Activated CD8-positive, alpha-beta T cell treated with anti-CD3 and anti-CD28 coated beads for 36 hours (primary cell): Measurements from ENCODE around the gene AGFG1. TPM values are rescaled to one million over a fixed set of nuclear protein-coding genes. Genes with fewer than 3 reads are reported as not detected.
A peak's percentile ranks its signal among the peaks of the same experiment; 100 is the strongest.

Experiments used
- ATAC-seq: fragments of 200-7000 bp; cut with Tn5 transposase; one replicate; pipeline ENCODE4 v1.10.0; 2021; ENCODE audit warnings: mild to moderate bottlenecking, moderate library complexity
- CTCF ChIA-PET: fragments of 350-600 bp; sonication (Branson Sonifier 250); formaldehyde crosslinking; loops from one replicate; lab custom pipeline; 2021; ENCODE audit warnings: antibody characterized with exemption; lab: Charles Lee
- POLR2A ChIA-PET: fragments of 350-600 bp; sonication (Branson Sonifier 250); formaldehyde crosslinking; loops from one replicate; lab custom pipeline; 2021; ENCODE audit warnings: antibody characterized with exemption; lab: Charles Lee
- DNase-seq: peaks from one replicate; pipeline ENCODE4 v3.0.0-alpha.2; 2020
- H3K27ac Mint-ChIP-seq: one replicate; pipeline ENCODE4 v1.8.0; 2021; ENCODE audit warnings: mild to moderate bottlenecking, mixed read lengths
- H3K27me3 Mint-ChIP-seq: one replicate; pipeline ENCODE4 v1.8.0; 2021; ENCODE audit warnings: mixed read lengths
- H3K36me3 Mint-ChIP-seq: one replicate; pipeline ENCODE4 v1.8.0; 2021; ENCODE audit warnings: low read depth, mixed read lengths
- H3K4me1 Mint-ChIP-seq: one replicate; pipeline ENCODE4 v1.8.0; 2021; ENCODE audit warnings: low read depth, mixed read lengths
- H3K4me3 Mint-ChIP-seq: one replicate; pipeline ENCODE4 v1.8.0; 2021; ENCODE audit warnings: mild to moderate bottlenecking, moderate library complexity, mixed read lengths
- H3K9me3 Mint-ChIP-seq: one replicate; pipeline ENCODE4 v1.8.0; 2021; ENCODE audit warnings: mixed read lengths
- CTCF ChIP-seq: fragments of 200-600 bp; IDR thresholded peaks from one replicate; pipeline ENCODE4 v1.8.0; 2022; ENCODE audit warnings: antibody characterized with exemption, mild to moderate bottlenecking
- intact Hi-C: fragments of 100-400 bp; cut with micrococcal nuclease; formaldehyde crosslinking; loops from one replicate; pipeline ENCODE4 v1.10.0; 2022
- total RNA-seq, 2 experiments: library from RNA; stranded (reverse); gene quantifications; one replicate each; pipeline ENCODE4 v1.2.3, GENCODE V29; 2021

AGFG1 gene
- total RNA-seq, 2 experiments from 2014 or later: 117 to 119 TPM

DNA sequence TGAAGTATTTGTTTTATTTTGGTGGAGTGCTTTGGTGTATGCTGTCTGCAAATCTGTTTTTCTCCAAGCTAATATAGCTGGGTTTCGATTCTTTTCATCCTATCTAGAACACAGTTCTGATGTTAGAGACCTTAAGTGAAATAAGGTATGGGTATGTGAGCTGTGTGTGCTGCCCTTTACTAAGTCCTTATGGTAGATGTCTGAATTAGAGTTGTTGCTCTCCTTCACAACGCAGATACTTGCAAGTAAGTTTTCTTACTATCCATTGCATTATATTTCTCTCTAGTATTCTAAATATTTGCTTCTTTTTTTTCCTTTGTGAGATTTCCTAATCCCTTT lies 38.6 kb downstream of the AGFG1 start:
- no peaks in the 10 kb centered on the region for H3K9me3 Mint-ChIP-seq
- no peak for TF ChIP-seq CTCF
- ChIA-PET POLR2A (no interaction called here), CTCF (interaction anchor here (1.0 kb wide), 1 partner anchor 147 kb away, joined by 3 read pairs; no protein-coding TSS in a partner anchor)
- intact Hi-C loops: no loop called here
- no peaks in the 10 kb centered on the region for H3K27me3 Mint-ChIP-seq
- peaks cover 76% of the 10 kb centered on the region for H3K4me1 Mint-ChIP-seq
- no peak overlapping the region for H3K4me3 Mint-ChIP-seq
- no peak overlapping the region for H3K27ac Mint-ChIP-seq
- no peak for ATAC-seq
- H3K36me3 Mint-ChIP-seq: peaks cover 9% of the 10 kb centered on the region
- no peak for DNase-seq

- TF ChIP-seq CTCF: no peak
- Mint-ChIP-seq H3K4me1 (peaks cover 77% of the 10 kb centered on the region), H3K36me3 (peaks cover 6% of the 10 kb centered on the region), H3K9me3 (no peaks in the 10 kb centered on the region), H3K4me3 (no peak overlapping the region), H3K27me3 (no peaks in the 10 kb centered on the region), H3K27ac (peak overlapping the region; percentile 12)
- CTCF ChIA-PET: interaction anchor here (1.2 kb wide), 1 partner anchor 31 kb away, joined by 3 read pairs; no protein-coding TSS in a partner anchor
- DNase-seq (no peak), ATAC-seq (no peak)
- POLR2A ChIA-PET: no interaction called here
- intact Hi-C loops: no loop called here
These were observed 39.4 kb downstream of the AGFG1 start for GRCh38 chr2:227511239-227511930.

DNA sequence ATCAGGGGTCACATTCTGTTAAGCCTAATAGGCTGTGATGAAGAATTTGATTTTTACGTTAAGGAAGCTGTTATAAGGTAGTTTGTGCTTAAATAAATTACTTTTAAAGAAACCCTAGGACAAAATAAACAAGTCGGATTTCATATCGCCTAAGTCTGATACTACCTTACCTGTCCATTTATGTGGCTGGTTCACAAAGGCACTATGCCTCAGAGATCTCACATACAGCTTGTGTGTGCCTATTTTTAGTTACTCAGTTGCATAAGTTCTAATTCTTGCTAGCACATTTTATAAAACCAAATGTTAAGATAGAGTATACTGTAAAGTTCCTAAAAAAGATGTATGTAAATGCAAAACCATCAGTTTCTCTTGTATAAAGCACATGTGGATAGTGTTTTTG lies 40.0 kb downstream of the AGFG1 start:
- intact Hi-C loops: no loop called here
- DNase-seq: no peak
- H3K4me1 Mint-ChIP-seq: peaks cover 72% of the 10 kb centered on the region
- ChIA-PET CTCF (interaction anchor here (1.2 kb wide), 1 partner anchor 32 kb away, joined by 3 read pairs; no protein-coding TSS in a partner anchor), POLR2A (no interaction called here)
- no peaks in the 10 kb centered on the region for H3K27me3 Mint-ChIP-seq
- H3K4me3 Mint-ChIP-seq: no peak overlapping the region
- TF ChIP-seq CTCF: no peak
- ATAC-seq: no peak
- peaks cover 3% of the 10 kb centered on the region for H3K36me3 Mint-ChIP-seq
- no peaks in the 10 kb centered on the region for H3K9me3 Mint-ChIP-seq
- peak overlapping the region; percentile 12 for H3K27ac Mint-ChIP-seq

DNA sequence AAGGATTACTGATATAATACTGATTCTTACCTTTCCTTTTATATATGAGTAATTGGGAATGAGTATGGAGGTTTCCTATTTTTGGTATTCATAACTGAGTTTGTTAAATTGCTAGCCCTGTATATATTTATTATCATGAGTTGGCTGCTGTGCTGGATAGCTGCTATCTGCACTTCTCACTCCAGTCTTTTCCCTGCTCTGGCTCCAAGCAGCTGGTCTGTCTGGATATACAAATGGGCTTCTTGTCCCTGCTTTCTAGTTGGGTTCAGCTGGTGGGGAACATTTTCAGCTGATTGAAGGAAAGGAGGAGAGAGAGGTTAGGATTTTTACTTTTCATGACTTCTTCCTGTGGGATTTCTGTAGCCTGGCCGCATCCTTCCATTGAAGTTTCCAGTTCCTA lies 41.2 kb downstream of the AGFG1 start:
- H3K27ac Mint-ChIP-seq: no peak overlapping the region
- ATAC-seq: no peak
- H3K4me3 Mint-ChIP-seq: no peak overlapping the region
- intact Hi-C loops: no loop called here
- peaks cover 5% of the 10 kb centered on the region for H3K36me3 Mint-ChIP-seq
- no peaks in the 10 kb centered on the region for H3K27me3 Mint-ChIP-seq
- POLR2A ChIA-PET: no interaction called here
- peaks cover 70% of the 10 kb centered on the region for H3K4me1 Mint-ChIP-seq
- H3K9me3 Mint-ChIP-seq: no peaks in the 10 kb centered on the region
- no peak for DNase-seq
- no peak for TF ChIP-seq CTCF
- CTCF ChIA-PET: no interaction called here

DNA sequence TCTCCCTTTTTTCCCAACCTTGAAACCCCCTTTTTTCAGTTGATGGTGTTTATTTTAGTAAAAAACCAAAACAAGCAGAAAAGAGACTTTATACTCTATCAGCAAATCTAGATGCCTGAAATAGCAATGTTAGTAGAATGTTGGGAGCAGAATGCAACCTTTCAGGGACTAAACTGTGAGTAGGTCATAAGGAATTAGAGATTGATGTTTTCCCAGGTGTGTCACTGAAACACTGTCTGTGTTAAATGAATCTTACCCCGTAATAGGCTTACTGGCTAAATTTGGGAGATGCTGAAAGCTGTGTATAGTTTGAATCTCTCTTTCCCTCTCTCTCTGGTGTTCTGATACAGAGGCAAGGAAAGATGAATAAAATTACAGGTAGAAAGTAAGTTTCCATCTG lies 43.8 kb downstream of the AGFG1 start:
- Mint-ChIP-seq H3K9me3 (no peaks in the 10 kb centered on the region), H3K36me3 (peaks cover 13% of the 10 kb centered on the region), H3K27ac (no peak overlapping the region), H3K27me3 (no peaks in the 10 kb centered on the region), H3K4me3 (no peak overlapping the region), H3K4me1 (peaks cover 57% of the 10 kb centered on the region)
- no peak for TF ChIP-seq CTCF
- ChIA-PET POLR2A (no interaction called here), CTCF (no interaction called here)
- ATAC-seq (no peak), DNase-seq (no peak)
- intact Hi-C loops: no loop called here
